ENCODE results near the gene PSMD3. TPM values are rescaled to one million over a fixed set of nuclear protein-coding genes. Genes with fewer than 3 reads are reported as not detected.

Gene PSMD3
- total RNA-seq, 1 experiment from 2014 or later: 174 TPM

DNA sequence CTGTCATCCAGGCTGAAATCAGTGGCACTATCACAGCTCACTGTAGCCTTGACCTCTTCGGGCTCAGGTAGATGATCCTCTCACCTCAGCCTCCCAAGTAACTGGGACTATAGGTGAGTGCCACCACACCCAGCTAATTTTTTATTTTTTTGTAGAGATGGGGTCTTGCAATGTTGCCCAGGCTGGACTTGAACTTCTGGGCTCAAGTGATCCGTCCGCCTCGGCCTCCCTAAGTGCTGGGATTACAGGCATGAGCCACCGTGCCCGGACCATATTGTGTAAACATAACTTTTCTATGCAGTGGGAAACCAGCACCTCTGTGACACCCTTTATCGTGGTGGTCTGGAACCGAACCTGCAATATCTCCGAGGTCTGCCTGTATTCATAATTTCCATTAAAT is 23.5 kb downstream of the PSMD3 start:
- H3K4me1 ChIP-seq (ENCODE audit: insufficient read depth, low read length): no peaks in the 10 kb centered on the region
- no peaks in the 10 kb centered on the region for H4K20me1 ChIP-seq (ENCODE audit: control insufficient read depth, insufficient read depth, insufficient read length)
- H3K23me2 ChIP-seq (ENCODE audit: insufficient read length, low read depth, low read length, poor library complexity, severe bottlenecking): no peaks in the 10 kb centered on the region
- no peak overlapping the region for H3K18ac ChIP-seq (ENCODE audit: insufficient read length, low read depth, low read length)
- no peak overlapping the region for H2BK5ac ChIP-seq (ENCODE audit: insufficient read length, low read length)
- H3K27me3 Mint-ChIP-seq (ENCODE audit: low read depth): peaks cover 4% of the 10 kb centered on the region; the same call in 1 of the 2 replicates
- no peak overlapping the region for H3K4ac ChIP-seq (ENCODE audit: low read depth, low read length)
- H4K8ac ChIP-seq (replicated peaks; ENCODE audit: insufficient read length, low read depth, low read length): no peak overlapping the region
- no peak overlapping the region for H3T11ph ChIP-seq (ENCODE audit: low read length)
- H2BK120ac ChIP-seq (ENCODE audit: low read depth, low read length, poor library complexity, severe bottlenecking): no peak overlapping the region
- H2AFZ ChIP-seq (ENCODE audit: low read length): no peak overlapping the region
- H2BK20ac ChIP-seq (ENCODE audit: low read depth, low read length, poor library complexity, severe bottlenecking): peak overlapping the region; percentile 32
- H3K9me3 ChIP-seq (ENCODE audit: control insufficient read depth, low read depth, low read length): no peaks in the 10 kb centered on the region
- no peaks in the 10 kb centered on the region for H3K27me3 ChIP-seq (ENCODE audit: insufficient read depth, low read length)
- H3K56ac ChIP-seq (ENCODE audit: insufficient read length, low read depth, low read length): no peak overlapping the region
- H3K79me1 ChIP-seq (ENCODE audit: insufficient read depth, low read depth, low read length, poor library complexity, severe bottlenecking): no peaks in the 10 kb centered on the region
- H3K27ac ChIP-seq (ENCODE audit: insufficient read length, low read depth, low read length): no peak overlapping the region
- no peak overlapping the region for H2AK5ac ChIP-seq (ENCODE audit: insufficient read length, low read length)
- no peak overlapping the region for H3K4me3 Mint-ChIP-seq
- no peak overlapping the region for H3K4me2 ChIP-seq (ENCODE audit: insufficient read depth, insufficient read length, low read length)
- H3K79me2 ChIP-seq (ENCODE audit: insufficient read depth, low read length): no peaks in the 10 kb centered on the region
- H2BK12ac ChIP-seq (ENCODE audit: insufficient read length, low read depth, low read length): no peak overlapping the region
- no peak overlapping the region for H3K9ac ChIP-seq (ENCODE audit: extremely low read depth, insufficient read length, low read length)
- H4K91ac ChIP-seq (ENCODE audit: insufficient read length, low read depth, low read length): no peak overlapping the region
- no peaks in the 10 kb centered on the region for H3K9me3 Mint-ChIP-seq
- H3K14ac ChIP-seq (ENCODE audit: insufficient read depth, low read length): no peak overlapping the region
- H4K5ac ChIP-seq (ENCODE audit: insufficient read length, low read depth, low read length): no peak overlapping the region
- H3K23ac ChIP-seq (ENCODE audit: insufficient read length, low read depth, low read length): no peak overlapping the region
- H3K27ac Mint-ChIP-seq: no peak overlapping the region
- H3K4me1 Mint-ChIP-seq: no peaks in the 10 kb centered on the region
- DNase-seq: no peak
- TF ChIP-seq, protein P1, sequence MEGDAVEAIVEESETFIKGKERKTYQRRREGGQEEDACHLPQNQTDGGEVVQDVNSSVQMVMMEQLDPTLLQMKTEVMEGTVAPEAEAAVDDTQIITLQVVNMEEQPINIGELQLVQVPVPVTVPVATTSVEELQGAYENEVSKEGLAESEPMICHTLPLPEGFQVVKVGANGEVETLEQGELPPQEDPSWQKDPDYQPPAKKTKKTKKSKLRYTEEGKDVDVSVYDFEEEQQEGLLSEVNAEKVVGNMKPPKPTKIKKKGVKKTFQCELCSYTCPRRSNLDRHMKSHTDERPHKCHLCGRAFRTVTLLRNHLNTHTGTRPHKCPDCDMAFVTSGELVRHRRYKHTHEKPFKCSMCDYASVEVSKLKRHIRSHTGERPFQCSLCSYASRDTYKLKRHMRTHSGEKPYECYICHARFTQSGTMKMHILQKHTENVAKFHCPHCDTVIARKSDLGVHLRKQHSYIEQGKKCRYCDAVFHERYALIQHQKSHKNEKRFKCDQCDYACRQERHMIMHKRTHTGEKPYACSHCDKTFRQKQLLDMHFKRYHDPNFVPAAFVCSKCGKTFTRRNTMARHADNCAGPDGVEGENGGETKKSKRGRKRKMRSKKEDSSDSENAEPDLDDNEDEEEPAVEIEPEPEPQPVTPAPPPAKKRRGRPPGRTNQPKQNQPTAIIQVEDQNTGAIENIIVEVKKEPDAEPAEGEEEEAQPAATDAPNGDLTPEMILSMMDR (conservative IDR thresholded peaks at IDR 0.05): no peak
- H2BK15ac ChIP-seq (ENCODE audit: low read depth, low read length): no peak overlapping the region
- H3K36me3 Mint-ChIP-seq (ENCODE audit: insufficient read depth in 1 of 3, low read depth in 3 of 3): no peaks in the 10 kb centered on the region; a peak in 1 of 7 replicates
- WGBS (ENCODE audit: extremely low coverage, insufficient read length, low lambda C conversion rate): no CpG with 5 or more reads among the region's 9 CpGs
